ENCODE results near the gene ARMC2. TPM values are rescaled to one million over a fixed set of nuclear protein-coding genes. Genes with fewer than 3 reads are reported as not detected.

ARMC2 gene
- total and polyA plus RNA-seq, 2 donors (not counting 3 experiments of a cell fraction or from before 2014, with no cell fraction given), result 1.7 to 3.7 TPM

DNA sequence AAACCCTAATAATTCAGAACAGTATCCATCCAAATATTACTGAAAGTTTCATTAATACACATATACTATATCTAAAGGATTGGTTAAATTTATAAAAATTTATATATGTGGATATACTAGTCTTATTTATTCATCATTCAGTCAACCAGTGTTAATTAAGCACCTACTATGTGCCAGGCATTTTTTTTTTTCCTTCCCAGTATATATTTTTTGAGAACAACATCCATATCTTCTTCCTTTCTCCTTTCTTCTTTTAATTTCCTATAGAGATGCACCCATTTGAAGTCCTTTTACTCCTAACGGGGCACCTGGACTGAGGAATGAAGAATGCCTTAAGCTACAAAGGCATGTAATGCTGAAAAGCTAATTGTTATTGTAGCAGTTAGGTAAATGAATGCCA is 173.6 kb downstream of the ARMC2 start:
- dilution Hi-C loops (cut with MboI; ENCODE audit: extremely low pct_ligation_motif_present, low sequenced_read_pairs) (no loop called here), intact Hi-C loops (cut with micrococcal nuclease) (no loop called here)
- Histone ChIP-seq H3K9me1 (replicated peaks; ENCODE audit: control insufficient read depth, extremely low read depth, insufficient read depth, low read length) (no peaks in the 10 kb centered on the region), H3K4me3 (replicated peaks in 1 of 3; ENCODE audit: insufficient read depth in 1 of 3, low read depth in 1 of 3, low read length in 3 of 3) (no peak overlapping the region), H3K4me1 (ENCODE audit: control insufficient read depth, extremely low read depth, insufficient read depth, low read length) (no peaks in the 10 kb centered on the region), H3K9me3 (replicated peaks; ENCODE audit: control insufficient read depth, insufficient read depth, low read length) (no peaks in the 10 kb centered on the region), H2AFZ (ENCODE audit: low read depth, low read length) (no peak overlapping the region), H3K27ac (ENCODE audit: insufficient read depth, low read depth, low read length) (no peak overlapping the region), H3K79me2 (ENCODE audit: control insufficient read depth, insufficient read depth, low read length) (no peaks in the 10 kb centered on the region), H3K9ac (replicated peaks; ENCODE audit: extremely low read depth, insufficient read depth, low read length) (no peak overlapping the region), H3K4me2 (ENCODE audit: insufficient read depth, low read length) (no peak overlapping the region), H3K27me3 (ENCODE audit: control insufficient read depth in 2 of 2, insufficient read depth in 2 of 2, low read length in 2 of 2) (no peaks in the 10 kb centered on the region), H4K20me1 (replicated peaks; ENCODE audit: control insufficient read depth, extremely low read depth, insufficient read depth, low read length) (no peaks in the 10 kb centered on the region), H3K36me3 (ENCODE audit: control insufficient read depth in 2 of 2, extremely low read depth in 1 of 2, insufficient read depth in 2 of 2, low read length in 2 of 2) (no peaks in the 10 kb centered on the region)
- CTCF ChIA-PET, result interaction anchor here (0.7 to 1.3 kb wide), 4 partner anchors 28 to 1621 kb away, joined by 3 to 4 read pairs (median 3); no protein-coding TSS in a partner anchor
- no peak for DNase-seq (ENCODE audit: low read depth, low spot score)
- no TSS peak for BruUV-seq (replicated peaks)
- TF ChIP-seq POLR2AphosphoS5 (IDR thresholded peaks at IDR 0.05; ENCODE audit: insufficient read depth, low read depth, low read length), result no peak
- TF ChIP-seq, protein P1, sequence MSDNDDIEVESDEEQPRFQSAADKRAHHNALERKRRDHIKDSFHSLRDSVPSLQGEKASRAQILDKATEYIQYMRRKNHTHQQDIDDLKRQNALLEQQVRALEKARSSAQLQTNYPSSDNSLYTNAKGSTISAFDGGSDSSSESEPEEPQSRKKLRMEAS (IDR thresholded peaks at IDR 0.05; ENCODE audit: insufficient read depth, insufficient read length), result no peak
- no peak for FAIRE-seq
- POLR2A ChIA-PET, result no interaction called here

DNA sequence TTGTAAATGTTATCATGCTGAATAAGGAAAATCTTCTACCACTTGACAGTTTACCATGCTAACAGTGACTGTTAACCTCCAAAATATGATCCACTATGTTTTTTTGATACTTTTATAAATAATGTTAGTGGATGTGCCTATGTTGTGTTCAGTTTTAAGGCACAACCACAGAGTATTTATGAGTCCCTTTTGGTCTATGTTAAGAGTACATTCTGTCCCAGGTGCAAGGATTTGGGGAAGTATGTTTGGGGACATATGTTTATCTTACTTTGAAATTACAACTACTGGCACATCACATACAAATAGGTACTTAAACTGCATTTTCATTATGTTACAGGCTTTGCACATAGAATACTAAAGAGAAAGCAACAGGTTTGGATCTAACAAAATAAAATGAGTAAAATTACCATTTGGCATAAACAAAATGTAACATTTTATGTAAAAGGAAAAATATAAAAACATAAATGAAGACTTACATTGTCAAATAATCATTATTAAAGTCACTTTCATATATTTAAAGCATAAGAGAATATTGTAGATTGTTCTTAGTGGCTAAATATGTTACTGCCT is 175.2 kb downstream of the ARMC2 start:
- TF ChIP-seq POLR2A (IDR thresholded peaks at IDR 0.05; ENCODE audit: low read depth, low read length) (no peak), FOS (IDR thresholded peaks at IDR 0.05; ENCODE audit: borderline replicate concordance, insufficient read depth, low read length) (no peak), POLR2AphosphoS5 (IDR thresholded peaks at IDR 0.05; ENCODE audit: insufficient read depth, low read depth, low read length) (no peak), MYC (IDR thresholded peaks at IDR 0.05; ENCODE audit: low read depth, low read length) (no peak), EZH2 (IDR thresholded peaks at IDR 0.05; ENCODE audit: borderline replicate concordance, low read depth, low read length, severe bottlenecking) (no peak), JUN (IDR thresholded peaks at IDR 0.05; ENCODE audit: borderline replicate concordance, insufficient read depth, insufficient read length, low read depth) (no peak), GATA2 (IDR thresholded peaks at IDR 0.05; ENCODE audit: insufficient read depth, insufficient read length, low read depth, low read length) (no peak)
- TF ChIP-seq, protein P1 (IDR thresholded peaks at IDR 0.05; ENCODE audit: insufficient read depth, insufficient read length), result no peak
- TF ChIP-seq, protein P2, sequence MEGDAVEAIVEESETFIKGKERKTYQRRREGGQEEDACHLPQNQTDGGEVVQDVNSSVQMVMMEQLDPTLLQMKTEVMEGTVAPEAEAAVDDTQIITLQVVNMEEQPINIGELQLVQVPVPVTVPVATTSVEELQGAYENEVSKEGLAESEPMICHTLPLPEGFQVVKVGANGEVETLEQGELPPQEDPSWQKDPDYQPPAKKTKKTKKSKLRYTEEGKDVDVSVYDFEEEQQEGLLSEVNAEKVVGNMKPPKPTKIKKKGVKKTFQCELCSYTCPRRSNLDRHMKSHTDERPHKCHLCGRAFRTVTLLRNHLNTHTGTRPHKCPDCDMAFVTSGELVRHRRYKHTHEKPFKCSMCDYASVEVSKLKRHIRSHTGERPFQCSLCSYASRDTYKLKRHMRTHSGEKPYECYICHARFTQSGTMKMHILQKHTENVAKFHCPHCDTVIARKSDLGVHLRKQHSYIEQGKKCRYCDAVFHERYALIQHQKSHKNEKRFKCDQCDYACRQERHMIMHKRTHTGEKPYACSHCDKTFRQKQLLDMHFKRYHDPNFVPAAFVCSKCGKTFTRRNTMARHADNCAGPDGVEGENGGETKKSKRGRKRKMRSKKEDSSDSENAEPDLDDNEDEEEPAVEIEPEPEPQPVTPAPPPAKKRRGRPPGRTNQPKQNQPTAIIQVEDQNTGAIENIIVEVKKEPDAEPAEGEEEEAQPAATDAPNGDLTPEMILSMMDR (IDR thresholded peaks at IDR 0.05; ENCODE audit: extremely low read depth in 1 of 2, insufficient read depth in 1 of 2, low read depth in 1 of 2, low read length in 2 of 2), result no peak

More for the DNA sequence above, 175.2 kb downstream of the ARMC2 start:
- no peak for DNase-seq (ENCODE audit: low read depth, low spot score)
- Histone ChIP-seq H3K4me3 (replicated peaks in 1 of 3; ENCODE audit: insufficient read depth in 1 of 3, low read depth in 1 of 3, low read length in 3 of 3) (no peak overlapping the region), H3K9ac (replicated peaks; ENCODE audit: extremely low read depth, insufficient read depth, low read length) (no peak overlapping the region), H3K4me2 (ENCODE audit: insufficient read depth, low read length) (no peak overlapping the region), H3K9me1 (replicated peaks; ENCODE audit: control insufficient read depth, extremely low read depth, insufficient read depth, low read length) (peaks cover 2% of the 10 kb centered on the region), H3K27ac (ENCODE audit: insufficient read depth, low read depth, low read length) (no peak overlapping the region), H4K20me1 (replicated peaks; ENCODE audit: control insufficient read depth, extremely low read depth, insufficient read depth, low read length) (no peaks in the 10 kb centered on the region), H3K27me3 (ENCODE audit: control insufficient read depth in 2 of 2, insufficient read depth in 2 of 2, low read length in 2 of 2) (no peaks in the 10 kb centered on the region), H3K79me2 (ENCODE audit: control insufficient read depth, insufficient read depth, low read length) (no peaks in the 10 kb centered on the region), H3K4me1 (ENCODE audit: control insufficient read depth, extremely low read depth, insufficient read depth, low read length) (no peaks in the 10 kb centered on the region), H2AFZ (ENCODE audit: low read depth, low read length) (no peak overlapping the region), H3K9me3 (replicated peaks; ENCODE audit: control insufficient read depth, insufficient read depth, low read length) (no peaks in the 10 kb centered on the region), H3K36me3 (ENCODE audit: control insufficient read depth in 2 of 2, extremely low read depth in 1 of 2, insufficient read depth in 2 of 2, low read length in 2 of 2) (no peaks in the 10 kb centered on the region)
- no TSS peak for BruUV-seq (replicated peaks)
- intact Hi-C loops (cut with micrococcal nuclease), result no loop called here
- POLR2A ChIA-PET, result no interaction called here
- dilution Hi-C loops (cut with MboI; ENCODE audit: extremely low pct_ligation_motif_present, low sequenced_read_pairs), result no loop called here
- CTCF ChIA-PET, result no interaction called here
- FAIRE-seq, result no peak
